Measurements from ENCODE around the gene DISP3.

DISP3 gene

GRCh38 chr1:11458811-11459275 is 20.1 kb upstream of the DISP3 start:
- no peaks in the 10 kb centered on the region for H3K36me3 ChIP-seq
- H3K9me3 ChIP-seq, result no peaks in the 10 kb centered on the region
- H3K27ac ChIP-seq, result no peak overlapping the region
- H3K4me1 ChIP-seq (ENCODE audit: control insufficient read depth in 1 of 2, insufficient read depth in 1 of 2, low read depth in 1 of 2, low read length in 1 of 2), result no peaks in the 10 kb centered on the region
- TF ChIP-seq, protein P1, sequence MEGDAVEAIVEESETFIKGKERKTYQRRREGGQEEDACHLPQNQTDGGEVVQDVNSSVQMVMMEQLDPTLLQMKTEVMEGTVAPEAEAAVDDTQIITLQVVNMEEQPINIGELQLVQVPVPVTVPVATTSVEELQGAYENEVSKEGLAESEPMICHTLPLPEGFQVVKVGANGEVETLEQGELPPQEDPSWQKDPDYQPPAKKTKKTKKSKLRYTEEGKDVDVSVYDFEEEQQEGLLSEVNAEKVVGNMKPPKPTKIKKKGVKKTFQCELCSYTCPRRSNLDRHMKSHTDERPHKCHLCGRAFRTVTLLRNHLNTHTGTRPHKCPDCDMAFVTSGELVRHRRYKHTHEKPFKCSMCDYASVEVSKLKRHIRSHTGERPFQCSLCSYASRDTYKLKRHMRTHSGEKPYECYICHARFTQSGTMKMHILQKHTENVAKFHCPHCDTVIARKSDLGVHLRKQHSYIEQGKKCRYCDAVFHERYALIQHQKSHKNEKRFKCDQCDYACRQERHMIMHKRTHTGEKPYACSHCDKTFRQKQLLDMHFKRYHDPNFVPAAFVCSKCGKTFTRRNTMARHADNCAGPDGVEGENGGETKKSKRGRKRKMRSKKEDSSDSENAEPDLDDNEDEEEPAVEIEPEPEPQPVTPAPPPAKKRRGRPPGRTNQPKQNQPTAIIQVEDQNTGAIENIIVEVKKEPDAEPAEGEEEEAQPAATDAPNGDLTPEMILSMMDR (IDR thresholded peaks at IDR 0.05), result no peak
- H3K4me3 ChIP-seq (ENCODE audit: low read depth in 1 of 2, low read length in 1 of 2), result no peak overlapping the region
- H3K27me3 ChIP-seq, result peaks cover 18% of the 10 kb centered on the region

- H3K27ac ChIP-seq, result no peak overlapping the region
- H3K36me3 ChIP-seq, result no peaks in the 10 kb centered on the region
Measured at GRCh38 chr1:11461531-11462137, 17.3 kb upstream of the DISP3 start.

GRCh38 chr1:11462224-11462923 is 16.6 kb upstream of the DISP3 start:
- TF ChIP-seq, protein P1 (IDR thresholded peaks at IDR 0.05), result no peak

More at GRCh38 chr1:11461531-11462137, 17.3 kb upstream of the DISP3 start:
- TF ChIP-seq, protein P1 (IDR thresholded peaks at IDR 0.05), result no peak
- peaks cover 18% of the 10 kb centered on the region for H3K27me3 ChIP-seq
- H3K4me1 ChIP-seq (ENCODE audit: control insufficient read depth in 1 of 2, insufficient read depth in 1 of 2, low read depth in 1 of 2, low read length in 1 of 2), result no peaks in the 10 kb centered on the region
- H3K9me3 ChIP-seq, result no peaks in the 10 kb centered on the region
- H3K4me3 ChIP-seq (ENCODE audit: low read depth in 1 of 2, low read length in 1 of 2), result no peak overlapping the region

DNA sequence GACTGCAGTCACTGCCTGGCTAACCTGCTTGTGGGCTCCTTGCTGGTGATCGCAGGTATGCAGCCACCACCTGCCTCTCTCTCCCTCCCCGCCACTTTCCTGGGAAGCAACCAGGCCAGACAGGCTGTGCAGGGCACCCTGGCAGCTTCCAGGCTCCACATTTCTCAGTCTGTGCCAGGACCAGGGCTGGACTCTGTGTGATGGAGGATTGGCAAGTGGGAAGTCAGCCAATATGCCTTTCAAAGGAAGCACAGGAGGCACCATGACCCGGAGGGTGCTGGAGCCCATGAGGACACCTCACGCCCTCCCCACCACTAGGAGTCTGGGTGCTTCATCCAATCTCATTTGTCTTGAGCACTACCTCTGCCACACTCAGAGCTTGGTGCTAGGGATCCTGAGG is 15.8 kb upstream of the DISP3 start:
- H3K27ac ChIP-seq, result no peak overlapping the region
- no peaks in the 10 kb centered on the region for H3K9me3 ChIP-seq
- H3K27me3 ChIP-seq, result peaks cover 17% of the 10 kb centered on the region
- no peaks in the 10 kb centered on the region for H3K36me3 ChIP-seq
- TF ChIP-seq, protein P1 (IDR thresholded peaks at IDR 0.05), result no peak
- H3K4me3 ChIP-seq (ENCODE audit: low read depth in 1 of 2, low read length in 1 of 2), result no peak overlapping the region
- no peaks in the 10 kb centered on the region for H3K4me1 ChIP-seq (ENCODE audit: control insufficient read depth in 1 of 2, insufficient read depth in 1 of 2, low read depth in 1 of 2, low read length in 1 of 2)

More at GRCh38 chr1:11462224-11462923, 16.6 kb upstream of the DISP3 start:
- Histone ChIP-seq H3K36me3 (no peaks in the 10 kb centered on the region), H3K4me1 (ENCODE audit: control insufficient read depth in 1 of 2, insufficient read depth in 1 of 2, low read depth in 1 of 2, low read length in 1 of 2) (no peaks in the 10 kb centered on the region), H3K27ac (no peak overlapping the region), H3K9me3 (no peaks in the 10 kb centered on the region), H3K27me3 (peaks cover 18% of the 10 kb centered on the region), H3K4me3 (ENCODE audit: low read depth in 1 of 2, low read length in 1 of 2) (no peak overlapping the region)

DNA sequence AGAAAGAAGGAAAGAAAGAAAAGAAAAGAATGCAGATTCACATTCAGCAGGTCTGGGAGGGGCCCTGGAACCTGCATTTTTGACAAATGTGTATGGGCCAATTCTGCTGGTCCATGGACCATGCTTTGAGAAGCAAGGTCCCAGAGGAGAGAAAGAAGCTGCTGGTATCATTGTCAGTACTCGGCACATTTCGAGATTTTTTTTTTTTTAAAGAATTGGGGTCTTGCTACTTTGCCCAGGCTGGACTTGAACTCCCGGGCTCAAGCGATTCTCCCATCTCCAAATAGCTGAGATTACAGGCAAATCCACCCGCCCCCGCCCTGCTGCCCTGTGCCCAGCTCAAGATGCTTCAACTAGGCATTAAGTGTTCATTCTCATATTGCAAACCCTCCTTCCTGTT is 13.6 kb upstream of the DISP3 start:
- Histone ChIP-seq H3K27me3 (peaks cover 6% of the 10 kb centered on the region), H3K4me3 (ENCODE audit: low read depth in 1 of 2, low read length in 1 of 2) (no peak overlapping the region), H3K9me3 (no peaks in the 10 kb centered on the region), H3K27ac (no peak overlapping the region), H3K4me1 (ENCODE audit: control insufficient read depth in 1 of 2, insufficient read depth in 1 of 2, low read depth in 1 of 2, low read length in 1 of 2) (no peaks in the 10 kb centered on the region), H3K36me3 (no peaks in the 10 kb centered on the region)
- TF ChIP-seq, protein P1 (IDR thresholded peaks at IDR 0.05), result no peak

Measured in neutrophil (primary cell).